SK-N-SH (cell line): ENCODE results near the gene SLC50A1. TPM values are rescaled to one million over a fixed set of nuclear protein-coding genes. Genes with fewer than 3 reads are reported as not detected.

Source experiments
- CTCF ChIA-PET: fragments of 300-600, 350-600 bp; formaldehyde crosslinking; extraction: SDS; loops from one replicate; lab custom pipeline; 2021; lab: Yijun Ruan, JAX
- POLR2A ChIA-PET: fragments of 350-600 bp; sonication (Branson Sonifier 250); formaldehyde crosslinking; extraction: SDS; loops from one replicate; lab custom pipeline; 2020; ENCODE audit warnings: antibody characterized with exemption, inconsistent platforms; lab: Yijun Ruan, JAX
- DNase-seq: peaks from one replicate; pipeline ENCODE4 v3.0.0; 2012
- H2AFZ ChIP-seq: fragments of 200-600 bp; sonication (generic); 2 replicates; pipeline ENCODE4 v1.8.1; 2016; ENCODE audit warnings: antibody characterized with exemption, mild to moderate bottlenecking, low read depth
- H3F3A ChIP-seq: fragments of 200-600 bp; sonication (generic); replicated peaks from 2 replicates; pipeline ENCODE3; 2016; ENCODE audit warnings: antibody characterized with exemption, mild to moderate bottlenecking; ENCODE audit not compliant: insufficient read depth
- H3K27ac ChIP-seq, 2 experiments: fragments of 200-500 bp in 1 of 2; fragments of 200-600 bp in 1 of 2; sonication (Bioruptor generic) in 1 of 2; sonication (generic), shearing (Covaris generic) in 1 of 2; 2 replicates each; pipeline versions ENCODE4 v1.5.1 to v1.6.1; 2014 to 2016; ENCODE audit warnings: low read depth in 2 of 2, inconsistent platforms in 1 of 2, low read length in 1 of 2, mild to moderate bottlenecking in 1 of 2, mixed read lengths in 1 of 2
- H3K27me3 ChIP-seq: fragments of 200-600 bp; sonication (generic), shearing (Covaris generic); 2 replicates; pipeline ENCODE4 v1.6.1; 2016; ENCODE audit warnings: mixed run types; ENCODE audit not compliant: insufficient read depth
- H3K36me3 ChIP-seq, 2 experiments: fragments of 200-500 bp in 1 of 2; fragments of 200-600 bp in 1 of 2; sonication (Bioruptor generic) in 1 of 2; sonication (generic) in 1 of 2; replicated peaks in 1 of 2; 2 replicates each; pipeline versions ENCODE3 to v1.5.1; 2014 to 2016; ENCODE audit warnings: low read length in 1 of 2, mild to moderate bottlenecking in 1 of 2; ENCODE audit not compliant: insufficient read depth in 2 of 2, control insufficient read depth in 1 of 2
- H3K4me1 ChIP-seq, 2 experiments: fragments of 200-500 bp in 1 of 2; fragments of 200-600 bp in 1 of 2; sonication (Bioruptor generic) in 1 of 2; sonication (generic), shearing (Covaris generic) in 1 of 2; 2 replicates each; pipeline versions ENCODE4 v1.5.1 to v1.6.1; 2014 to 2016; ENCODE audit warnings: low read depth in 1 of 2, low read length in 1 of 2, mixed run types in 1 of 2; ENCODE audit not compliant: insufficient read depth in 2 of 2, control insufficient read depth in 1 of 2
- H3K4me2 ChIP-seq: fragments of 200-600 bp; sonication (generic), shearing (Covaris generic); 2 replicates; pipeline ENCODE4 v1.6.1; 2017; ENCODE audit warnings: mixed run types
- H3K4me3 ChIP-seq, 2 experiments: fragments of 200-500 bp in 1 of 2; fragments of 200-600 bp in 1 of 2; sonication (Bioruptor generic) in 1 of 2; sonication (generic), shearing (Covaris generic) in 1 of 2; 2 replicates each; pipeline versions ENCODE4 v1.5.1 to v1.8.1; 2014 to 2016; ENCODE audit warnings: low read depth in 2 of 2, inconsistent platforms in 1 of 2, low read length in 1 of 2, mild to moderate bottlenecking in 1 of 2, mixed read lengths in 1 of 2, moderate library complexity in 1 of 2
- H3K79me2 ChIP-seq: fragments of 200-600 bp; sonication (generic); 2 replicates; pipeline ENCODE4 v1.8.1; 2017; ENCODE audit warnings: mild to moderate bottlenecking; ENCODE audit not compliant: insufficient read depth
- H3K9ac ChIP-seq: fragments of 200-600 bp; sonication (generic); 2 replicates; pipeline ENCODE4 v1.6.1; 2017; ENCODE audit warnings: mixed run types
- H3K9me2 ChIP-seq: fragments of 200-600 bp; sonication (generic); 2 replicates; pipeline ENCODE4 v1.6.1; 2017; ENCODE audit warnings: mixed run types
- H3K9me3 ChIP-seq: fragments of 200-600 bp; sonication (generic); 2 replicates; pipeline ENCODE4 v1.6.1; 2017; ENCODE audit warnings: mixed run types, mild to moderate bottlenecking, moderate library complexity
- H4K20me1 ChIP-seq: fragments of 200-600 bp; sonication (generic); 2 replicates; pipeline ENCODE4 v1.6.1; 2017; ENCODE audit warnings: mild to moderate bottlenecking, mixed run types; ENCODE audit not compliant: insufficient read depth
- CHD2 ChIP-seq: fragments of 150-350 bp; IDR thresholded peaks from 2 replicates; pipeline ENCODE4 v1.6.1; 2018; ENCODE audit warnings: low read length; ENCODE audit not compliant: partially characterized antibody
- ELF1 ChIP-seq: IDR thresholded peaks from 2 replicates; pipeline ENCODE4 v1.4.0; 2012
- EP300 ChIP-seq, 2 experiments: IDR thresholded peaks; 2 replicates each; pipeline versions ENCODE4 v1.4.0 to v1.6.1; 2012; ENCODE audit warnings: borderline replicate concordance in 1 of 2, low read depth in 1 of 2, low read length in 1 of 2
- FOXJ3 ChIP-seq: sonication (generic); formaldehyde crosslinking; IDR thresholded peaks from 2 replicates; pipeline ENCODE4 v1.5.1; 2020; ENCODE audit warnings: mild to moderate bottlenecking, missing genetic modification reagents
- FOXM1 ChIP-seq: IDR thresholded peaks from 2 replicates; pipeline ENCODE4 v1.4.0; 2012; ENCODE audit warnings: low read depth, mild to moderate bottlenecking
- IRF3 ChIP-seq: fragments of 150-350 bp; IDR thresholded peaks from 2 replicates; pipeline ENCODE4 v1.6.1; 2016; ENCODE audit warnings: mild to moderate bottlenecking, low read depth, low read length
- POLR2AphosphoS5 ChIP-seq: IDR thresholded peaks from 2 replicates; pipeline ENCODE4 v1.6.1; 2012; ENCODE audit warnings: low read depth, low read length
- RAD21 ChIP-seq: IDR thresholded peaks from 2 replicates; pipeline ENCODE4 v1.6.1; 2012; ENCODE audit warnings: mild to moderate bottlenecking, low read length
- RCOR1 ChIP-seq: fragments of 150-350 bp; IDR thresholded peaks from 2 replicates; pipeline ENCODE4 v1.6.1; 2017; ENCODE audit warnings: antibody characterized with exemption, low read length
- RFX5 ChIP-seq: IDR thresholded peaks from 2 replicates; pipeline ENCODE4 v1.6.1; 2012; ENCODE audit warnings: mild to moderate bottlenecking, improper control_type of control experiment, low read length
- RXRA ChIP-seq: IDR thresholded peaks from 2 replicates; pipeline ENCODE4 v1.4.0; 2012; ENCODE audit warnings: low read depth, mild to moderate bottlenecking, borderline replicate concordance
- SIN3A ChIP-seq: IDR thresholded peaks from 2 replicates; pipeline ENCODE4 v1.6.1; 2012; ENCODE audit warnings: low read depth, mild to moderate bottlenecking, low read length, moderate library complexity, borderline replicate concordance
- TAF1 ChIP-seq: IDR thresholded peaks from 2 replicates; pipeline ENCODE4 v1.6.1; 2012; ENCODE audit warnings: low read depth, mild to moderate bottlenecking, low read length, moderate library complexity, borderline replicate concordance
- TCF12 ChIP-seq: IDR thresholded peaks from 2 replicates; pipeline ENCODE4 v1.4.0; 2012
- USF1 ChIP-seq: IDR thresholded peaks from 2 replicates; pipeline ENCODE4 v1.4.0; 2012; ENCODE audit warnings: low read depth, borderline replicate concordance
- USF2 ChIP-seq: fragments of 150-350 bp; IDR thresholded peaks from 2 replicates; pipeline ENCODE4 v1.6.1; 2017; ENCODE audit warnings: antibody characterized with exemption, low read length, low read depth, borderline replicate concordance
- YY1 ChIP-seq: IDR thresholded peaks from 2 replicates; pipeline ENCODE4 v1.4.0; 2012; ENCODE audit warnings: low read depth, mild to moderate bottlenecking
- ZBTB33 ChIP-seq: IDR thresholded peaks from 2 replicates; pipeline ENCODE4 v1.4.0; 2012; ENCODE audit warnings: low read depth, borderline replicate concordance
- WGBS: methylation state at CpG from one replicate; pipeline ENCODE4 v1.1.6; 2017; ENCODE audit warnings: low lambda C conversion rate; 5-methylcytosine and 5-hydroxymethylcytosine counted together
- polyA plus RNA-seq, 3 experiments: library from polyadenylated mRNA; depleted of rRNA; stranded (reverse); fragments of >200 nt; gene quantifications; 2 replicates each; pipeline ENCODE4 v1.2.3, GENCODE V29; 2012
- TF ChIP-seq, protein P1 (sequence below): fragments of 200-600 bp; sonication (generic); IDR thresholded peaks from 2 replicates; pipeline ENCODE4 v1.6.1; 2017; ENCODE audit warnings: antibody characterized with exemption, mild to moderate bottlenecking, moderate library complexity

Gene SLC50A1
- polyA plus RNA-seq, 1 of the 3 experiments (the other 2 are of a cell fraction) = 58.4 TPM

GRCh38 chr1:155178441-155179111 lies 42.9 kb downstream of the SLC50A1 start (continued):
- TF ChIP-seq TCF12 (no peak), EP300 (IDR thresholded peaks at IDR 0.05; ENCODE audit: borderline replicate concordance in 1 of 2, low read depth in 1 of 2, low read length in 1 of 2) (no peak), RAD21 (no peak), RXRA (no peak), USF2 (no peak), ZBTB33 (no peak), SIN3A (no peak), ELF1 (no peak), POLR2AphosphoS5 (no peak), RFX5 (no peak)
- TF ChIP-seq, protein P1, sequence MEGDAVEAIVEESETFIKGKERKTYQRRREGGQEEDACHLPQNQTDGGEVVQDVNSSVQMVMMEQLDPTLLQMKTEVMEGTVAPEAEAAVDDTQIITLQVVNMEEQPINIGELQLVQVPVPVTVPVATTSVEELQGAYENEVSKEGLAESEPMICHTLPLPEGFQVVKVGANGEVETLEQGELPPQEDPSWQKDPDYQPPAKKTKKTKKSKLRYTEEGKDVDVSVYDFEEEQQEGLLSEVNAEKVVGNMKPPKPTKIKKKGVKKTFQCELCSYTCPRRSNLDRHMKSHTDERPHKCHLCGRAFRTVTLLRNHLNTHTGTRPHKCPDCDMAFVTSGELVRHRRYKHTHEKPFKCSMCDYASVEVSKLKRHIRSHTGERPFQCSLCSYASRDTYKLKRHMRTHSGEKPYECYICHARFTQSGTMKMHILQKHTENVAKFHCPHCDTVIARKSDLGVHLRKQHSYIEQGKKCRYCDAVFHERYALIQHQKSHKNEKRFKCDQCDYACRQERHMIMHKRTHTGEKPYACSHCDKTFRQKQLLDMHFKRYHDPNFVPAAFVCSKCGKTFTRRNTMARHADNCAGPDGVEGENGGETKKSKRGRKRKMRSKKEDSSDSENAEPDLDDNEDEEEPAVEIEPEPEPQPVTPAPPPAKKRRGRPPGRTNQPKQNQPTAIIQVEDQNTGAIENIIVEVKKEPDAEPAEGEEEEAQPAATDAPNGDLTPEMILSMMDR = no peak

- DNase-seq = no peak
- H3K9me2 ChIP-seq = no peaks in the 10 kb centered on the region
- no peak overlapping the region for H3K4me3 ChIP-seq
- POLR2A ChIA-PET = no interaction called here
- no peak overlapping the region for H3K9ac ChIP-seq
- peaks cover 12% of the 10 kb centered on the region; the same call in 1 of the 2 replicates for H3K79me2 ChIP-seq
- no peaks in the 10 kb centered on the region for H3K9me3 ChIP-seq
- TF ChIP-seq ZBTB33 = no peak
- TF ChIP-seq EP300 (IDR thresholded peaks at IDR 0.05; ENCODE audit: borderline replicate concordance in 1 of 2, low read depth in 1 of 2, low read length in 1 of 2) = no peak
- TF ChIP-seq FOXJ3 (CRISPR knock-in tag) = no peak
- TF ChIP-seq IRF3 = no peak
- no peak for TF ChIP-seq RXRA
- no peak for TF ChIP-seq TAF1
- TF ChIP-seq YY1 = no peak
- TF ChIP-seq FOXM1 = no peak
- TF ChIP-seq CHD2 = no peak
- TF ChIP-seq USF1 = no peak
- TF ChIP-seq TCF12 = no peak
- TF ChIP-seq RCOR1 = no peak
- TF ChIP-seq, all 33 proteins: peak for 0
- no peak overlapping the region for H2AFZ ChIP-seq
- peaks cover 15% of the 10 kb centered on the region for H3F3A ChIP-seq
- H3K27ac ChIP-seq = no peak overlapping the region
- peaks cover 20 to 49% of the 10 kb centered on the region in 2 experiments for H3K36me3 ChIP-seq
- H3K4me1 ChIP-seq = peaks cover 0 to 30% of the 10 kb centered on the region in 2 experiments; a peak in 2 of 4 replicates
- H3K27me3 ChIP-seq = no peaks in the 10 kb centered on the region
- H4K20me1 ChIP-seq = no peaks in the 10 kb centered on the region
- no peak overlapping the region for H3K4me2 ChIP-seq
- CTCF ChIA-PET = interaction anchor here (0.9 to 9.6 kb wide), 4 partner anchors 11 to 93 kb away, joined by 3 to 203 read pairs (median 7); no protein-coding TSS in a partner anchor
- 98% methylated on average over 28 of the region's 31 CpGs for WGBS
Measured at GRCh38 chr1:155179112-155180031, 43.7 kb downstream of the SLC50A1 start.
